Choroid plexus epithelial cell (primary cell): ENCODE measurements around the gene SOX10.

Experiments used
- DNase-seq: peaks from one replicate; pipeline ENCODE4 v3.0.0-alpha.2; 2010; ENCODE audit warnings: low read depth
- H3K4me3 ChIP-seq: 2 replicates; pipeline ENCODE4 v1.5.1; 2011; ENCODE audit warnings: low read depth, mild to moderate bottlenecking, control low read depth, low read length, moderate library complexity
- CTCF ChIP-seq: conservative IDR thresholded peaks from 2 replicates; pipeline ENCODE4 v1.5.1; 2011; ENCODE audit warnings: low read depth, mild to moderate bottlenecking, control low read depth, inconsistent platforms, low read length, moderate library complexity

SOX10 gene

GRCh38 chr22:37926358-37926757 is 58.0 kb downstream of the SOX10 start:
- no peak for TF ChIP-seq CTCF
- H3K4me3 ChIP-seq, result no peak overlapping the region
- no peak for DNase-seq

DNA sequence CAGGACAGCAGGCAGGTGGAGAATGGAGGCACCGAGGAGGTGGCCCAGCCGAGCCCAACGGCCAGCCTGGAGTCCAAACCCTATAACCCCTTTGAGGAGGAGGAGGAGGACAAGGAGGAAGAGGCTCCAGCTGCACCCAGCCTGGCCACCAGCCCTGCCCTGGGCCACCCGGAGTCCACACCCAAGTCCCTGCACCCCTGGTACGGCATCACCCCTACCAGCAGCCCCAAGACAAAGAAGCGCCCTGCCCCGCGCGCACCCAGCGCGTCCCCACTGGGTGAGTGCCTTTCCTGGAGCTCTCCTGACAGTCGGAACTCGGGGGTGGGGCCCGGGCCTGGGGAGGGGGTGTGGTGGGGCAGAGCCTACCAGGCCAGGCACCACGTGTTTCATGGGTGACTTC is 58.6 kb downstream of the SOX10 start:
- TF ChIP-seq CTCF, result no peak
- no peak for DNase-seq
- H3K4me3 ChIP-seq, result no peak overlapping the region

DNA sequence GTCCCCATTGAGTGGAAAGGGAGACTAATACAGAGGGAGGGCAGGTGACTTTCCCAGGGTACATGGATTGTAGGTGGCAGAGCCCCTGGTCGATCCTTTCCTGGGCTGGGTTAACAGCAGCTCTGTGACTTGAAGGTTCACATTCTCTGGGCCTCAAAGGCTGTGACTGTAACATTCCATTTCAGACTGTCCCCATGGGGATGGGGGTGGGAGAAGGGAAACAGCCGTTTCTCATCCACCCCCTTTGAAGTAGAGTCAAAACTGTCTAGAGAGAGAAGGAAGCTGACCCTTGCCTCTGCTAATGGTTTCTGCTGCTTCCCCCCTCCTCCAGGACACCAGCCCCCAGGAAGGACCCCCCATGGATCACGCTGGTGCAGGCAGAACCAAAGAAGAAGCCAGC is 59.0 kb downstream of the SOX10 start:
- H3K4me3 ChIP-seq, result no peak overlapping the region
- DNase-seq, result no peak
- TF ChIP-seq CTCF, result no peak

- no peak overlapping the region for H3K4me3 ChIP-seq
- DNase-seq, result no peak
Observed at GRCh38 chr22:37924386-37925065, 59.8 kb downstream of the SOX10 start.

DNA sequence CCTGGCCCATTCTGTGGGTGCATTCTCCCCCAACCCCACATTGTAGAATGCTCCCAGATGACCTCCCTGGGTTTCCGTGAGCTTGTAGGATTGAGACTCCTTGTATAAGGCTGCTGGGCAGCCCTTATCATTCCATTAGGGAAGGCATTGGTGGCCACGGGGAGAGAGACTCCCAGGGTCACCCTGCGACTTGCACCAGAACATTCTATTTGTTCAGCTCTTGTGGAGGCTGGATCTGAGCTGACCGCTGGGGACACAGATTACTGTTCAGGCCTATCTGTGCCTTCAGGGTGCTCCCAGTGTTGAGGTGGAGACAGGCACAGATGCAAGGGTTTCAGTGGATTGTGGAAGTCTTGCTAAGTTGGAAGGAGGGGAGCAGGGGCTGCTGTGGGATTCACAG is 60.4 kb downstream of the SOX10 start:
- DNase-seq, result no peak
- no peak overlapping the region for H3K4me3 ChIP-seq
- no peak for TF ChIP-seq CTCF

More at GRCh38 chr22:37924386-37925065, 59.8 kb downstream of the SOX10 start:
- TF ChIP-seq CTCF, result no peak
